Prostate gland (tissue), 2 donors: ENCODE measurements around the gene WHRN.

Experiments used
- CTCF ChIP-seq, 4 experiments: fragments of 200-600 bp in 2 of 4; fragments of 450-650 bp in 2 of 4; sonication (generic) in 2 of 4; IDR thresholded peaks; 1 replicate in 3 of 4; 2 replicates in 1 of 4; pipeline ENCODE4 v1.5.1; 2016 to 2019; ENCODE audit warnings: antibody characterized with exemption in 4 of 4, mild to moderate bottlenecking in 2 of 4, moderate library complexity in 2 of 4
- POLR2A ChIP-seq: fragments of 450-650 bp; IDR thresholded peaks from one replicate; pipeline ENCODE4 v1.6.1; 2016; ENCODE audit warnings: antibody characterized with exemption, mild to moderate bottlenecking

DNA sequence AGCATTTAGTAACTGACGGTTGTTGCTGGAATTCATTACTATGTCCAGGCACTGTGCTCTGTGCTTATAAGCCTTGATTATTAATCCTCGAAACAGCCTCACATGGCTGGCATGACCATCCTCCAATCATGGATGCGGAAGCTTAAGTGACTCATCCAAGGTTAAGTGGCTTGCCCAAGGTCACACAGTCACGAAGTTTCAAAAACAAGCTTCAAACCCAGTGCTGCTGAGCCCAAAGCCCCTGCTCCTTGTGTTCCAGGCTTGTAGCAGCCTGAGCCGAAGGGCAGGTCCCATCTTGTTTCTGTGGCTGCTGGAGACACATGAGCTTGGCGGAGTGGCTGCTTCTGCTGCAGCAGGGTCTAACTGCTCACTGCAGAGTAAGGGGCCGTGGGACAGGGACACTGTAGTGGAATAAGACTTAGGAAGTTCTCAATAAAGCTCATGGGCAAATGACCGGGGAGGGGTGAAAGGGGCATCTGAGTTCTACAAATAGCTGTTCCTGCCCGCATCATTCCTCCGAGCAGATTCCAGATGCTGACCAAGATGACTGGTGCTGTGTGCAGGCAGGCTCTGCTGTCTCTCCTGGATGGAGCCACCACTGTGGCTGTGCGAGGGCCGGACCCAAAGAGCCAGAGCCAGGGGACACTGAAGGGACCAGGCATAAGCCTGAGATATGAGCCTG, 32.4 kb downstream of the WHRN start:
- TF ChIP-seq CTCF (IDR thresholded peaks at IDR 0.05) (no peak), POLR2A (no peak)
